GM10847 (cell line): ENCODE measurements around the gene NOXA1.

Experiments used
- POLR2A ChIP-seq: IDR thresholded peaks from 2 replicates; pipeline ENCODE4 v1.6.1; 2011; ENCODE audit not compliant: insufficient read length; ENCODE audit errors: extremely low read depth

Gene NOXA1

GRCh38 chr9:137411260-137411644, 11.9 kb upstream of the NOXA1 start:
- TF ChIP-seq POLR2A, result no peak

GRCh38 chr9:137411645-137412380, 11.4 kb upstream of the NOXA1 start:
- TF ChIP-seq POLR2A, result no peak

GRCh38 chr9:137412431-137412830, 10.8 kb upstream of the NOXA1 start:
- no peak for TF ChIP-seq POLR2A

GRCh38 chr9:137415451-137415850, 7.7 kb upstream of the NOXA1 start:
- TF ChIP-seq POLR2A, result no peak

- TF ChIP-seq POLR2A, result no peak
Measured at GRCh38 chr9:137416006-137416562, 7.1 kb upstream of the NOXA1 start.

- no peak for TF ChIP-seq POLR2A
Measured at GRCh38 chr9:137416563-137417151, 6.5 kb upstream of the NOXA1 start.

GRCh38 chr9:137417161-137418021, 5.8 kb upstream of the NOXA1 start:
- TF ChIP-seq POLR2A, result no peak

- no peak for TF ChIP-seq POLR2A
Measured at GRCh38 chr9:137421838-137422603, 1.2 kb upstream of the NOXA1 start.

GRCh38 chr9:137423514-137424291, 510 bp downstream of the NOXA1 start:
- TF ChIP-seq POLR2A, result no peak

- TF ChIP-seq POLR2A, result no peak
Measured at GRCh38 chr9:137426018-137426681, 3.0 kb downstream of the NOXA1 start.

GRCh38 chr9:137427454-137428310, 4.5 kb downstream of the NOXA1 start:
- no peak for TF ChIP-seq POLR2A

GRCh38 chr9:137428311-137428630, 5.1 kb downstream of the NOXA1 start:
- no peak for TF ChIP-seq POLR2A

GRCh38 chr9:137428841-137429545, 5.8 kb downstream of the NOXA1 start:
- no peak for TF ChIP-seq POLR2A

- no peak for TF ChIP-seq POLR2A
Measured at GRCh38 chr9:137429546-137429890, 6.3 kb downstream of the NOXA1 start.
